Keratinocyte (primary cell): ENCODE measurements around the gene ZNF398. TPM values are rescaled to one million over a fixed set of nuclear protein-coding genes. Genes with fewer than 3 reads are reported as not detected.

Source experiments
- DNase-seq: peaks from one replicate; pipeline ENCODE4 v3.0.0-alpha.2; 2011; ENCODE audit warnings: low read depth, missing footprints, low spot score
- FAIRE-seq: peaks from 2 replicates; lab custom pipeline; 2011; peaks lifted over from hg19 to GRCh38; lab: Jason Lieb, UNC
- H2AFZ ChIP-seq: 2 replicates; pipeline ENCODE4 v1.6.0; 2012; ENCODE audit warnings: low read length, control low read depth, inconsistent platforms; ENCODE audit not compliant: control insufficient read depth
- H3K27ac ChIP-seq: 2 replicates; pipeline ENCODE4 v1.5.1; 2011; ENCODE audit warnings: low read length; ENCODE audit not compliant: control insufficient read depth, insufficient read depth
- H3K27me3 ChIP-seq: 3 replicates; pipeline ENCODE4 v1.6.0; 2011; ENCODE audit warnings: low read length; ENCODE audit not compliant: control insufficient read depth, insufficient read depth; ENCODE audit errors: extremely low read depth
- H3K36me3 ChIP-seq, 2 experiments: 2 replicates in 1 of 2; 3 replicates in 1 of 2; pipeline ENCODE4 v1.5.1; 2011; ENCODE audit warnings: low read length in 2 of 2, mild to moderate bottlenecking in 1 of 2; ENCODE audit not compliant: control insufficient read depth in 2 of 2, insufficient read depth in 2 of 2; ENCODE audit errors: extremely low read depth in 1 of 2
- H3K4me1 ChIP-seq: 3 replicates; pipeline ENCODE4 v1.5.1; 2011; ENCODE audit warnings: low read length; ENCODE audit not compliant: control insufficient read depth, insufficient read depth; ENCODE audit errors: extremely low read depth
- H3K4me2 ChIP-seq: 3 replicates; pipeline ENCODE4 v1.6.0; 2011; ENCODE audit warnings: low read depth, low read length; ENCODE audit not compliant: control insufficient read depth, insufficient read depth; ENCODE audit errors: extremely low read depth
- H3K4me3 ChIP-seq, 3 experiments: fragments of 200-600 bp in 1 of 3; sonication (generic) in 1 of 3; 2 replicates in 2 of 3; 3 replicates in 1 of 3; pipeline ENCODE4 v1.5.1; 2011 to 2016; ENCODE audit warnings: low read length in 3 of 3, mild to moderate bottlenecking in 3 of 3, control low read depth in 2 of 3, inconsistent platforms in 1 of 3, low read depth in 1 of 3, mixed read lengths in 1 of 3, mixed run types in 1 of 3, moderate library complexity in 1 of 3; ENCODE audit not compliant: control insufficient read depth in 2 of 3, insufficient read depth in 2 of 3; ENCODE audit errors: extremely low read depth in 1 of 3
- H3K79me2 ChIP-seq: 2 replicates; pipeline ENCODE4 v1.6.0; 2012; ENCODE audit warnings: low read length; ENCODE audit not compliant: control insufficient read depth, insufficient read depth
- H3K9ac ChIP-seq: 3 replicates; pipeline ENCODE4 v1.6.0; 2011; ENCODE audit warnings: low read length; ENCODE audit not compliant: control insufficient read depth, insufficient read depth; ENCODE audit errors: extremely low read depth
- H3K9me1 ChIP-seq: 3 replicates; pipeline ENCODE4 v1.6.0; 2011; ENCODE audit warnings: low read length; ENCODE audit not compliant: control insufficient read depth, insufficient read depth; ENCODE audit errors: extremely low read depth
- H3K9me3 ChIP-seq: 2 replicates; pipeline ENCODE4 v1.5.1; 2012; ENCODE audit warnings: low read depth, low read length; ENCODE audit not compliant: control insufficient read depth
- H4K20me1 ChIP-seq: 3 replicates; pipeline ENCODE4 v1.6.0; 2011; ENCODE audit warnings: low read length; ENCODE audit not compliant: control insufficient read depth, insufficient read depth; ENCODE audit errors: extremely low read depth
- CTCF ChIP-seq, 3 experiments: IDR thresholded peaks in 1 of 3; conservative IDR thresholded peaks in 1 of 3; optimal IDR thresholded peaks in 1 of 3; 2 replicates in 2 of 3; 3 replicates in 1 of 3; pipeline versions ENCODE3 to v1.5.1; 2011; ENCODE audit warnings: low read length in 3 of 3, mild to moderate bottlenecking in 3 of 3, moderate library complexity in 2 of 3, control low read depth in 1 of 3, inconsistent platforms in 1 of 3; ENCODE audit not compliant: insufficient read depth in 2 of 3; ENCODE audit errors: extremely low read depth in 1 of 3
- EZH2 ChIP-seq: IDR thresholded peaks from one replicate; pipeline ENCODE4 v1.6.1; 2012; ENCODE audit warnings: inconsistent platforms, mild to moderate bottlenecking, low read length, moderate library complexity
- dilution Hi-C: fragments of 300-500 bp; cut with MboI; formaldehyde crosslinking; loops from one replicate; pipeline ENCODE4 v1.7.0; 2020; ENCODE audit warnings: low sequenced_read_pairs; ENCODE audit not compliant: extremely low pct_ligation_motif_present
- polyA plus RNA-seq, 5 experiments: library from polyadenylated mRNA; depleted of rRNA in 3 of 5; stranded (reverse) in 3 of 5; stranded (forward) in 1 of 5; unstranded in 1 of 5; fragments of >200 nt; gene quantifications; 1 replicate in 1 of 5; 2 replicates in 3 of 5; 3 replicates in 1 of 5; pipeline versions ENCODE4 v1.2.1 to v1.2.3, GENCODE V29; 2011 to 2012; ENCODE audit warnings: missing spikeins in 2 of 5, low read depth in 1 of 5, low replicate concordance in 1 of 5

ZNF398 gene
- polyA plus RNA-seq, 1 donor (not counting 4 experiments of a cell fraction or from before 2014, with no cell fraction given): 7.4 TPM

GRCh38 chr7:149179241-149179640, 32.0 kb downstream of the ZNF398 start:
- peaks cover 30 to 32% of the 10 kb centered on the region in 2 experiments for H3K36me3 ChIP-seq
- no peaks in the 10 kb centered on the region for H3K9me3 ChIP-seq
- H2AFZ ChIP-seq: no peak overlapping the region
- H4K20me1 ChIP-seq: no peaks in the 10 kb centered on the region
- peaks cover 1% of the 10 kb centered on the region for H3K79me2 ChIP-seq
- H3K4me1 ChIP-seq: peaks cover 27% of the 10 kb centered on the region
- no peak overlapping the region for H3K9ac ChIP-seq
- no peak for TF ChIP-seq CTCF (optimal IDR thresholded peaks at IDR 0.05 in 1 of 3, IDR thresholded peaks at IDR 0.05 in 1 of 3, conservative IDR thresholded peaks at IDR 0.05 in 1 of 3; ENCODE audit: extremely low read depth in 1 of 3, insufficient read depth in 2 of 3, low read length in 3 of 3)
- TF ChIP-seq EZH2: no peak
- DNase-seq (no peak), FAIRE-seq (no peak)
- dilution Hi-C loops: no loop called here
- H3K27ac ChIP-seq: no peak overlapping the region
- H3K9me1 ChIP-seq: no peaks in the 10 kb centered on the region
- H3K4me2 ChIP-seq: no peak overlapping the region
- no peaks in the 10 kb centered on the region for H3K27me3 ChIP-seq
- no peak overlapping the region for H3K4me3 ChIP-seq

- no peaks in the 10 kb centered on the region for H3K9me1 ChIP-seq
Measured at GRCh38 chr7:149180722-149181449, 33.6 kb downstream of the ZNF398 start.

More at GRCh38 chr7:149180722-149181449, 33.6 kb downstream of the ZNF398 start:
- TF ChIP-seq EZH2: no peak
- Histone ChIP-seq H3K27ac (peak overlapping the region; percentile 33), H3K36me3 (peaks cover 25 to 28% of the 10 kb centered on the region in 2 experiments), H2AFZ (no peak overlapping the region), H4K20me1 (no peaks in the 10 kb centered on the region), H3K9me3 (no peaks in the 10 kb centered on the region), H3K79me2 (peaks cover 1% of the 10 kb centered on the region), H3K4me3 (peak overlapping the region in 1 of 3 experiments; percentile 14), H3K27me3 (no peaks in the 10 kb centered on the region), H3K4me1 (peaks cover 27% of the 10 kb centered on the region), H3K4me2 (peak overlapping the region; percentile 49), H3K9ac (no peak overlapping the region)
- DNase-seq (no peak), FAIRE-seq (peak; percentile 98)
- dilution Hi-C loops: no loop called here
